ENCODE results near the gene PBX4.

DNA sequence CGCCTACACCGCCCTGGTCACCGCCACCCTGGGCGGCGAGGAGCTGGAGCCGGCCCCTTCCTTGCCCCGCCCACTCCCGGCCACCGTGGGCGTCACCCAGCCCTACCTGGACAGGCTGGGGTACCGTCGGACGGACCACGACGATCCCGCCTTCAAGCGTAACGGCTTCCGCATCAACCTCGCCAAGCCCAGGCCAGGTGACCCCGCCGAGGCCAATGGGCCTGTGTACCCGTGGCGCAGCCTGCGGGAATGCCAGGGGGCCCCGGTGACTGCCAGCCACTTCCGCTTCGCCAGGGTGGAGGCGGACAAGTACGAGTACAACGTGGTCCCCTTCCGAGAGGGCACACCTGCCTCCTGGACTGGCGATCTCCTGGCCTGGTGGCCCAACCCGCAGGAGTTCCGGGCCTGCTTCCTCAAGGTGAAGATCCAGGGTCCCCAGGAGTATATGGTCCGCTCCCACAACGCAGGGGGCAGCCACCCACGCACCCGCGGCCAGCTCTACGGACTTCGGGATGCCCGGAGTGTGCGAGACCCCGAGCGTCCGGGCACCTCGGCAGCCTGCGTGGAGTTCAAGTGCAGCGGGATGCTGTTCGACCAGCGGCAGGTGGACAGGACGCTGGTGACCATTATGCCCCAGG lies 73.4 kb downstream of the PBX4 start:
- no peak for TF ChIP-seq CTCF (IDR thresholded peaks at IDR 0.05)
- TF ChIP-seq POLR2AphosphoS5 (IDR thresholded peaks at IDR 0.05), result no peak
- TF ChIP-seq POLR2A (IDR thresholded peaks at IDR 0.05), result no peak
